AG04449 (cell line): ENCODE results near the gene IFNGR2.

Source experiments
- CTCF ChIA-PET: fragments of 350-600 bp; formaldehyde crosslinking; extraction: SDS; loops from one replicate; lab custom pipeline; 2021; ENCODE audit warnings: antibody characterized with exemption; lab: Yijun Ruan, JAX
- POLR2A ChIA-PET: fragments of 400-600, 350-600 bp; formaldehyde crosslinking; extraction: SDS; loops from one replicate; lab custom pipeline; 2020; ENCODE audit warnings: antibody characterized with exemption, inconsistent platforms; lab: Yijun Ruan, JAX
- DNase-seq: peaks from one replicate; pipeline ENCODE4 v3.0.0-alpha.2; 2010; ENCODE audit warnings: low read depth, low spot score
- H3K4me3 ChIP-seq: 2 replicates; pipeline ENCODE4 v1.5.1; 2011; ENCODE audit warnings: low read depth, mild to moderate bottlenecking, control low read depth, low read length
- CTCF ChIP-seq: IDR thresholded peaks from one replicate; pipeline ENCODE4 v1.5.1; 2011; ENCODE audit warnings: mild to moderate bottlenecking, moderate library complexity, low read length, control low read depth, inconsistent platforms; ENCODE audit not compliant: insufficient read depth; ENCODE audit errors: missing control alignments

Gene IFNGR2

GRCh38 chr21:33395891-33396331 lies 7.3 kb upstream of the IFNGR2 start:
- no peak for TF ChIP-seq CTCF
- H3K4me3 ChIP-seq = no peak overlapping the region
- CTCF ChIA-PET = interaction anchor here (0.7 to 2.8 kb wide), 7 partner anchors 9 to 197 kb away, joined by 3 to 9 read pairs (median 5); no protein-coding TSS in a partner anchor
- DNase-seq = no peak
- POLR2A ChIA-PET = interaction anchor here (0.6 kb wide), 1 partner anchor 192 kb away, joined by 3 read pairs; no protein-coding TSS in a partner anchor

DNA sequence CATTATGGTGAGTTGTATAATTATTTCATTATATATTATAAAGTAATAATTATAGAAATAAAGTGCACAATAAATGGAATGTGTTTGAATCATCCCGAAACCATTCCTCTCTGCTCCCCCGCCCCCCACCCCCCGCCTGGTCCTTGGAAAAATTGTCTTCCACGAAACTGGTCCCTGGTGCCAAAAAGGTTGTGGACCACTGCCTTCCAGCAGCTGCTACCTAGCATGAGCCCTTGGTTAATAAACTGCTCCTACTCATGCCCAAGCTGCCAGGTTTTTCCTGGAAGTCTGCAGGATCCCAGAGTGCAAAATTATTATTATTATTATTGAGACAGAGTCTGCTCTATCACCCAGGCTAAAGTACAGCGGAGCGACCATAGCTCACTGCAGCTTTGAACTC lies 6.8 kb upstream of the IFNGR2 start:
- ChIA-PET CTCF (interaction anchor here (0.6 to 2.8 kb wide), 9 partner anchors 8 to 198 kb away, joined by 3 to 9 read pairs (median 3); no protein-coding TSS in a partner anchor), POLR2A (interaction anchor here (0.6 to 0.9 kb wide), 2 partner anchors 16 to 193 kb away, joined by 3 read pairs; no protein-coding TSS in a partner anchor)
- no peak for TF ChIP-seq CTCF
- no peak for DNase-seq
- no peak overlapping the region for H3K4me3 ChIP-seq

DNA sequence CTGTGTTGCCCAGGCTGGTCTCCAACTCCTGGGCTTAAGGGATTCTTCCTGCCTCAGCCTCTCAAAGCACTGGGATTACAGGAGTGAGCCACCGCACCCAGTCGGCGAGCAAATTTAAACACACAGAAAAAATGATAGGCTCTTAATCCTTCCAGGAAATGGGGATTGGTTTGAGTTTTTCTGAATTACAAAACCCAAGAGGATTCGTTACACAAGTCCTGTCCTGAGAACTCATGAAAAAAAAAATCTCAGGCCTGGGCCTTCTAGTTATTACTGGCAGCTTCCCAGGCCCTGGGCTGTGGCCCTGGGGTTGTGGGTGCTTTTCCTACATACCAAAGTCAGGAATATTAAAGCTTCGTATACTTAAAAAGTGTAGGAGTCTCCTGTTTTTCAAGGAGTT lies 6.3 kb upstream of the IFNGR2 start:
- no peak for TF ChIP-seq CTCF
- peak; percentile 85 for DNase-seq
- CTCF ChIA-PET = interaction anchor here (0.6 to 2.8 kb wide), 6 partner anchors 8 to 48 kb away, joined by 3 to 9 read pairs (median 6); no protein-coding TSS in a partner anchor
- no peak overlapping the region for H3K4me3 ChIP-seq
- POLR2A ChIA-PET = interaction anchor here (0.9 kb wide), 1 partner anchor 16 kb away, joined by 3 read pairs; no protein-coding TSS in a partner anchor

DNA sequence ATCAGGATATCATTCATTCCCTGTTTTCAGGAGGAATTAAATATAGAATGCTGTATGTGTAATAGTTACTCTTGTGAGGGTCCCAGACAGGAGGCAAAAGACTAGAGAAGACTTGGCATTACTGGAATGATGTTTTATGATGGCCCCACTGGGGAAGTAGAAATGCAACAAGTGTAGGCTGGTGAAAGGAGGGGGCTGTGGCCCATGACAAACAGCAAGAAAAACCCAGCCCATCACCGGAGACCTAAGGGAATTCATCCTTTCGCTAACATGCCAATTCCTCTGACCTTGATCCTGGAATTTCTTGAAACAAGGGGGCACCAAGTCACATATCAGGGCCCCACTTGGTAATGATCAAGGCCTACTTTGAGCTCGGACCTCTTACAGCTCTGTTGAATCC lies 5.5 kb upstream of the IFNGR2 start:
- ChIA-PET POLR2A (no interaction called here), CTCF (interaction anchor here (2.3 to 2.8 kb wide), 2 partner anchors 36 to 48 kb away, joined by 6 to 9 read pairs; no protein-coding TSS in a partner anchor)

DNA sequence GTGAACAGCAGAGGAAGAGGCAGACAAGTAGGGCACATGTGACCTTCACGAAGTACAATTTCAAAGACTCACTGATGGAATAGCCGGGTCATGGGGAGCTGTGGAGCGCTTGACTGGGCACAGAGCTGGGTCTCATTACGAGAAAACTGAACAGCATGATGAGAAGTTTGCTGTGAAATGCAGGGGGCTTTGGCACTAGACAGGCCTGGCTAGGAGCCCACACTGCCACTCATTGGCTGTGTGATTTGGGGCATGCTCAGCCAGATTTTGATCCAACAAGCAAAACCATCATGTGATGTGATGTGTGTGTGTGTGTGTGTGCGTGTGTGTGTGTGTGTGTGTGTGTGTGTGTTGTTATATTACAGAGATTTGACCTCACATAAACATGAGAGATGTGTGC lies 4.9 kb upstream of the IFNGR2 start:
- no peak for TF ChIP-seq CTCF
- H3K4me3 ChIP-seq = no peak overlapping the region
- ChIA-PET CTCF (interaction anchor here (2.3 kb wide), 1 partner anchor 47 kb away, joined by 6 read pairs; no protein-coding TSS in a partner anchor), POLR2A (no interaction called here)
- no peak for DNase-seq

More for the DNA sequence above, 5.5 kb upstream of the IFNGR2 start:
- TF ChIP-seq CTCF = no peak
- DNase-seq = no peak
- no peak overlapping the region for H3K4me3 ChIP-seq

GRCh38 chr21:33401630-33401992 lies 1.6 kb upstream of the IFNGR2 start:
- no peak for DNase-seq
- TF ChIP-seq CTCF = no peak
- H3K4me3 ChIP-seq = no peak overlapping the region
- POLR2A ChIA-PET = no interaction called here
- CTCF ChIA-PET = interaction anchor here (0.7 to 1.7 kb wide), 3 partner anchors 9 to 40 kb away, joined by 3 to 5 read pairs (median 3); no protein-coding TSS in a partner anchor
